WTC11 (cell line): Measurements from ENCODE around the gene SAE1. TPM values are rescaled to one million over a fixed set of nuclear protein-coding genes. Genes with fewer than 3 reads are reported as not detected.
A peak's percentile ranks its signal among the peaks of the same experiment; 100 is the strongest.

Experiments used
- ATAC-seq: fragments of 200-7000 bp; cut with Tn5 transposase; 2 replicates; pipeline ENCODE4 v1.10.0; 2021; ENCODE audit warnings: mild to moderate bottlenecking, moderate library complexity
- CTCF ChIA-PET: fragments of 300-600 bp; sonication (Branson Sonifier 250); formaldehyde crosslinking; loops from one replicate; lab custom pipeline; 2021; ENCODE audit warnings: antibody characterized with exemption; lab: Charles Lee
- POLR2A ChIA-PET: fragments of 350-600 bp; sonication (Branson Sonifier 250); formaldehyde crosslinking; loops from one replicate; lab custom pipeline; 2021; ENCODE audit warnings: antibody characterized with exemption; lab: Charles Lee
- DNase-seq: peaks from one replicate; pipeline ENCODE4 v3.0.0; 2021; ENCODE audit warnings: low spot score
- H3K27ac Mint-ChIP-seq: 2 replicates; pipeline ENCODE4 v1.8.0; 2021; ENCODE audit warnings: mixed read lengths
- H3K27me3 Mint-ChIP-seq: 2 replicates; pipeline ENCODE4 v1.8.0; 2021; ENCODE audit warnings: low read depth, mild to moderate bottlenecking, moderate library complexity, mixed read lengths
- H3K36me3 Mint-ChIP-seq: 2 replicates; pipeline ENCODE4 v1.8.0; 2021; ENCODE audit warnings: mixed read lengths
- H3K4me1 Mint-ChIP-seq: 2 replicates; pipeline ENCODE4 v1.8.0; 2022; ENCODE audit warnings: mixed read lengths
- H3K4me3 Mint-ChIP-seq: 2 replicates; pipeline ENCODE4 v1.8.0; 2021; ENCODE audit warnings: mild to moderate bottlenecking, moderate library complexity, mixed read lengths
- H3K9me3 Mint-ChIP-seq: 2 replicates; pipeline ENCODE4 v1.8.0; 2021; ENCODE audit warnings: mixed read lengths
- CREB1 ChIP-seq: sonication (generic); formaldehyde crosslinking; IDR thresholded peaks from 2 replicates; pipeline ENCODE4 v1.8.0; 2023; ENCODE audit warnings: mild to moderate bottlenecking, missing genetic modification reagents
- CREM ChIP-seq: sonication (generic); formaldehyde crosslinking; IDR thresholded peaks from 2 replicates; pipeline ENCODE4 v1.8.1; 2022; ENCODE audit warnings: mild to moderate bottlenecking, missing genetic modification reagents, moderate library complexity
- ESRRA ChIP-seq: sonication (generic); formaldehyde crosslinking; IDR thresholded peaks from 2 replicates; pipeline ENCODE4 v1.8.1; 2022; ENCODE audit warnings: mild to moderate bottlenecking, missing genetic modification reagents, borderline replicate concordance
- FOXK1 ChIP-seq: sonication (generic); formaldehyde crosslinking; IDR thresholded peaks from 2 replicates; pipeline ENCODE4 v1.8.0; 2022; ENCODE audit warnings: mild to moderate bottlenecking, moderate library complexity, missing genetic modification reagents
- FOXP1 ChIP-seq: sonication (generic); formaldehyde crosslinking; IDR thresholded peaks from 2 replicates; pipeline ENCODE4 v1.8.0; 2022; ENCODE audit warnings: missing genetic modification reagents, mild to moderate bottlenecking, moderate library complexity, borderline replicate concordance
- GTF2I ChIP-seq: fragments of 250-450 bp; sonication (Bioruptor Pico); conservative IDR thresholded peaks from 2 replicates; pipeline ENCODE4 v1.4.0; 2021; ENCODE audit warnings: mild to moderate bottlenecking
- HMGA2 ChIP-seq: fragments of 250-450 bp; sonication (Bioruptor Pico); IDR thresholded peaks from 2 replicates; pipeline ENCODE4 v1.4.0; 2021; ENCODE audit warnings: mild to moderate bottlenecking, moderate library complexity
- NFE2L1 ChIP-seq: sonication (generic); formaldehyde crosslinking; IDR thresholded peaks from 2 replicates; pipeline ENCODE4 v1.8.1; 2023; ENCODE audit warnings: missing genetic modification reagents
- NR3C1 ChIP-seq: sonication (generic); formaldehyde crosslinking; conservative IDR thresholded peaks from 2 replicates; pipeline ENCODE4 v1.8.1; 2023; ENCODE audit warnings: low read depth, mild to moderate bottlenecking, missing genetic modification reagents
- PRRX2 ChIP-seq: fragments of 250-450 bp; sonication (Bioruptor Pico); IDR thresholded peaks from 2 replicates; pipeline ENCODE4 v1.8.0; 2021; ENCODE audit warnings: mild to moderate bottlenecking
- SP1 ChIP-seq: sonication (generic); formaldehyde crosslinking; conservative IDR thresholded peaks from 2 replicates; pipeline ENCODE4 v1.8.1; 2022; ENCODE audit warnings: missing genetic modification reagents
- TCF7 ChIP-seq: sonication (generic); formaldehyde crosslinking; IDR thresholded peaks from 2 replicates; pipeline ENCODE4 v1.8.0; 2022; ENCODE audit warnings: mild to moderate bottlenecking, low read depth, missing genetic modification reagents, moderate library complexity
- ZBTB21 ChIP-seq: sonication (generic); formaldehyde crosslinking; IDR thresholded peaks from 2 replicates; pipeline ENCODE4 v1.8.1; 2023; ENCODE audit warnings: mild to moderate bottlenecking, missing genetic modification reagents, borderline replicate concordance
- total RNA-seq: library from RNA; stranded (reverse); gene quantifications from 3 replicates; pipeline ENCODE4 v1.2.3, GENCODE V29; 2021
- TF ChIP-seq, protein P1 (sequence below): sonication (generic); formaldehyde crosslinking; IDR thresholded peaks from 2 replicates; pipeline ENCODE4 v1.8.0; 2023; ENCODE audit warnings: missing genetic modification reagents
- TF ChIP-seq, protein P2 (sequence below): sonication (generic); formaldehyde crosslinking; IDR thresholded peaks from 2 replicates; pipeline ENCODE4 v1.8.1; 2022; ENCODE audit warnings: low read depth, mild to moderate bottlenecking, moderate library complexity, missing genetic modification reagents, borderline replicate concordance
- TF ChIP-seq, protein P3 (sequence below): sonication (generic); formaldehyde crosslinking; IDR thresholded peaks from 2 replicates; pipeline ENCODE4 v1.8.0; 2022; ENCODE audit warnings: mild to moderate bottlenecking, missing genetic modification reagents
- TF ChIP-seq, protein P4 (sequence below): sonication (generic); formaldehyde crosslinking; IDR thresholded peaks from 2 replicates; pipeline ENCODE4 v1.8.1; 2023; ENCODE audit warnings: mild to moderate bottlenecking, missing genetic modification reagents, moderate library complexity
- TF ChIP-seq, protein P5 (sequence below): sonication (generic); formaldehyde crosslinking; IDR thresholded peaks from 2 replicates; pipeline ENCODE4 v1.8.1; 2022; ENCODE audit warnings: low read depth, missing genetic modification reagents, borderline replicate concordance
- TF ChIP-seq, protein P6 (sequence below): sonication (generic); formaldehyde crosslinking; IDR thresholded peaks from 2 replicates; pipeline ENCODE4 v1.8.0; 2022; ENCODE audit warnings: missing genetic modification reagents
- TF ChIP-seq, protein P7 (sequence below): fragments of 250-450 bp; sonication (Bioruptor Pico); IDR thresholded peaks from 2 replicates; pipeline ENCODE4 v2.1.2; 2022; ENCODE audit warnings: mild to moderate bottlenecking, moderate library complexity
- TF ChIP-seq, protein P8 (sequence below): sonication (generic); formaldehyde crosslinking; IDR thresholded peaks from 2 replicates; pipeline ENCODE4 v1.8.0; 2022; ENCODE audit warnings: mild to moderate bottlenecking, missing genetic modification reagents
- TF ChIP-seq, protein P9 (sequence below): sonication (generic); formaldehyde crosslinking; IDR thresholded peaks from 2 replicates; pipeline ENCODE4 v1.8.1; 2023; ENCODE audit warnings: mild to moderate bottlenecking, missing genetic modification reagents, moderate library complexity

Gene SAE1
- total RNA-seq, 1 experiment from 2014 or later, result 224 TPM

DNA sequence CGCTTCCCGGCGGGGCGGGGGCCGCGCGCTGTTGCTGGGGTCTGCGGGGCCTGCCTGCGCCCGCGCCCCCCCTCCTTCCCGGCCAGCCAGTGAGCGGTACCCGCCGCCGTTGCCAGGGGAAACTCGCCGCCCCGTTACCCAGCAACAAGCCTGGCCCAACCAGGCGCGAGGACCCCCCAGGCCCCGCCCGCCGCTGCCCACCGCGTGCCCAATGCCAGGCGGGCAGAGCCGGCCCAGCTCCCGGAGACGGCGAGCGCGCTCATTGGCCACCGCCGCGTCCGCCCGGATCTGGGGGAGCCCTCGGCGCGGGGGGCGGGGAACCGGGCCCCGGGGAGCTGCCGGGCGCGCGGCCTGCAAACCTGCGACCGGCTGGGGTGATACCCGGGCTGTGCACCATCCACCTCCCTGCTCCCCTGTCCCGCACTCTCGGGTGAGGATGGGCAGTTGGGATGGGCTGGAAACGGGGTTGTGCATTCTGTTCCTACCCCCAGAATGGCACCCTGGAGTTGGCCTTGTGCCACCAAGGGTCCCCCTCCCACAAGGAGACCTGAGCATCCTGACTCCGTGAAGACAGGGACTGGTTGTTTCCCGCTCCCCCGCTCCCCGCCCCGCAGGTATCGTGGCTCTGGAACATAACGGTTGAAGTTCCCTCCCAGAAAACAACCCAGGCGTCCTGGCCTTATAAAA lies 109.1 kb downstream of the SAE1 start:
- Mint-ChIP-seq H3K4me1 (peaks cover 20% of the 10 kb centered on the region), H3K9me3 (no peaks in the 10 kb centered on the region), H3K27me3 (peaks cover 31% of the 10 kb centered on the region), H3K4me3 (peak overlapping the region; percentile 58), H3K36me3 (no peaks in the 10 kb centered on the region), H3K27ac (no peak overlapping the region)
- ChIA-PET CTCF (interaction anchor here (0.8 to 3.4 kb wide), 4 partner anchors 13 to 227 kb away, joined by 3 to 27 read pairs (median 4); no protein-coding TSS in a partner anchor), POLR2A (interaction anchor here (1.3 to 1.9 kb wide), 4 partner anchors 12 to 126 kb away, joined by 4 to 13 read pairs (median 8); partner anchors contain the start of gene ZC3H4)
- DNase-seq (peak; percentile 83), ATAC-seq (peak; percentile 4; the same call in 1 of the 2 replicates)
- TF ChIP-seq FOXK1 (CRISPR knock-in tag) (peak; percentile 28; the same call in 1 of the 2 replicates), GTF2I (CRISPR knock-in tag) (no peak), NFE2L1 (CRISPR knock-in tag) (peak; percentile 20; the same call in 1 of the 2 replicates), HMGA2 (CRISPR knock-in tag) (no peak), FOXP1 (CRISPR knock-in tag) (peak; percentile 69; the same call in 1 of the 2 replicates), ESRRA (no peak), CREM (no peak), PRRX2 (CRISPR knock-in tag) (no peak), ZBTB21 (peak; percentile 60; the same call in 1 of the 2 replicates), TCF7 (CRISPR knock-in tag) (peak; percentile 31; the same call in 1 of the 2 replicates), SP1 (CRISPR knock-in tag) (peak; percentile 59; the same call in 1 of the 2 replicates), CREB1 (CRISPR knock-in tag) (no peak), NR3C1 (CRISPR knock-in tag) (no peak)
- TF ChIP-seq, protein P1, sequence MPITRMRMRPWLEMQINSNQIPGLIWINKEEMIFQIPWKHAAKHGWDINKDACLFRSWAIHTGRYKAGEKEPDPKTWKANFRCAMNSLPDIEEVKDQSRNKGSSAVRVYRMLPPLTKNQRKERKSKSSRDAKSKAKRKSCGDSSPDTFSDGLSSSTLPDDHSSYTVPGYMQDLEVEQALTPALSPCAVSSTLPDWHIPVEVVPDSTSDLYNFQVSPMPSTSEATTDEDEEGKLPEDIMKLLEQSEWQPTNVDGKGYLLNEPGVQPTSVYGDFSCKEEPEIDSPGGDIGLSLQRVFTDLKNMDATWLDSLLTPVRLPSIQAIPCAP, result no peak
- TF ChIP-seq, protein P2, sequence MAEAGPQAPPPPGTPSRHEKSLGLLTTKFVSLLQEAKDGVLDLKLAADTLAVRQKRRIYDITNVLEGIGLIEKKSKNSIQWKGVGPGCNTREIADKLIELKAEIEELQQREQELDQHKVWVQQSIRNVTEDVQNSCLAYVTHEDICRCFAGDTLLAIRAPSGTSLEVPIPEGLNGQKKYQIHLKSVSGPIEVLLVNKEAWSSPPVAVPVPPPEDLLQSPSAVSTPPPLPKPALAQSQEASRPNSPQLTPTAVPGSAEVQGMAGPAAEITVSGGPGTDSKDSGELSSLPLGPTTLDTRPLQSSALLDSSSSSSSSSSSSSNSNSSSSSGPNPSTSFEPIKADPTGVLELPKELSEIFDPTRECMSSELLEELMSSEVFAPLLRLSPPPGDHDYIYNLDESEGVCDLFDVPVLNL (CRISPR knock-in tag), result 0 out of 2 replicates have a peak, but pooled peaks have one; percentile 44
- TF ChIP-seq, protein P3, sequence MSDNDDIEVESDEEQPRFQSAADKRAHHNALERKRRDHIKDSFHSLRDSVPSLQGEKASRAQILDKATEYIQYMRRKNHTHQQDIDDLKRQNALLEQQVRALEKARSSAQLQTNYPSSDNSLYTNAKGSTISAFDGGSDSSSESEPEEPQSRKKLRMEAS (CRISPR knock-in tag), result no peak; the same call in 1 of the 2 replicates
- TF ChIP-seq, protein P4, sequence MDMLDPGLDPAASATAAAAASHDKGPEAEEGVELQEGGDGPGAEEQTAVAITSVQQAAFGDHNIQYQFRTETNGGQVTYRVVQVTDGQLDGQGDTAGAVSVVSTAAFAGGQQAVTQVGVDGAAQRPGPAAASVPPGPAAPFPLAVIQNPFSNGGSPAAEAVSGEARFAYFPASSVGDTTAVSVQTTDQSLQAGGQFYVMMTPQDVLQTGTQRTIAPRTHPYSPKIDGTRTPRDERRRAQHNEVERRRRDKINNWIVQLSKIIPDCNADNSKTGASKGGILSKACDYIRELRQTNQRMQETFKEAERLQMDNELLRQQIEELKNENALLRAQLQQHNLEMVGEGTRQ, result 0 out of 2 replicates have a peak, but pooled peaks have one; percentile 30
- TF ChIP-seq, protein P5, sequence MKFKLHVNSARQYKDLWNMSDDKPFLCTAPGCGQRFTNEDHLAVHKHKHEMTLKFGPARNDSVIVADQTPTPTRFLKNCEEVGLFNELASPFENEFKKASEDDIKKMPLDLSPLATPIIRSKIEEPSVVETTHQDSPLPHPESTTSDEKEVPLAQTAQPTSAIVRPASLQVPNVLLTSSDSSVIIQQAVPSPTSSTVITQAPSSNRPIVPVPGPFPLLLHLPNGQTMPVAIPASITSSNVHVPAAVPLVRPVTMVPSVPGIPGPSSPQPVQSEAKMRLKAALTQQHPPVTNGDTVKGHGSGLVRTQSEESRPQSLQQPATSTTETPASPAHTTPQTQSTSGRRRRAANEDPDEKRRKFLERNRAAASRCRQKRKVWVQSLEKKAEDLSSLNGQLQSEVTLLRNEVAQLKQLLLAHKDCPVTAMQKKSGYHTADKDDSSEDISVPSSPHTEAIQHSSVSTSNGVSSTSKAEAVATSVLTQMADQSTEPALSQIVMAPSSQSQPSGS (CRISPR knock-in tag), result no peak
- TF ChIP-seq, protein P6, sequence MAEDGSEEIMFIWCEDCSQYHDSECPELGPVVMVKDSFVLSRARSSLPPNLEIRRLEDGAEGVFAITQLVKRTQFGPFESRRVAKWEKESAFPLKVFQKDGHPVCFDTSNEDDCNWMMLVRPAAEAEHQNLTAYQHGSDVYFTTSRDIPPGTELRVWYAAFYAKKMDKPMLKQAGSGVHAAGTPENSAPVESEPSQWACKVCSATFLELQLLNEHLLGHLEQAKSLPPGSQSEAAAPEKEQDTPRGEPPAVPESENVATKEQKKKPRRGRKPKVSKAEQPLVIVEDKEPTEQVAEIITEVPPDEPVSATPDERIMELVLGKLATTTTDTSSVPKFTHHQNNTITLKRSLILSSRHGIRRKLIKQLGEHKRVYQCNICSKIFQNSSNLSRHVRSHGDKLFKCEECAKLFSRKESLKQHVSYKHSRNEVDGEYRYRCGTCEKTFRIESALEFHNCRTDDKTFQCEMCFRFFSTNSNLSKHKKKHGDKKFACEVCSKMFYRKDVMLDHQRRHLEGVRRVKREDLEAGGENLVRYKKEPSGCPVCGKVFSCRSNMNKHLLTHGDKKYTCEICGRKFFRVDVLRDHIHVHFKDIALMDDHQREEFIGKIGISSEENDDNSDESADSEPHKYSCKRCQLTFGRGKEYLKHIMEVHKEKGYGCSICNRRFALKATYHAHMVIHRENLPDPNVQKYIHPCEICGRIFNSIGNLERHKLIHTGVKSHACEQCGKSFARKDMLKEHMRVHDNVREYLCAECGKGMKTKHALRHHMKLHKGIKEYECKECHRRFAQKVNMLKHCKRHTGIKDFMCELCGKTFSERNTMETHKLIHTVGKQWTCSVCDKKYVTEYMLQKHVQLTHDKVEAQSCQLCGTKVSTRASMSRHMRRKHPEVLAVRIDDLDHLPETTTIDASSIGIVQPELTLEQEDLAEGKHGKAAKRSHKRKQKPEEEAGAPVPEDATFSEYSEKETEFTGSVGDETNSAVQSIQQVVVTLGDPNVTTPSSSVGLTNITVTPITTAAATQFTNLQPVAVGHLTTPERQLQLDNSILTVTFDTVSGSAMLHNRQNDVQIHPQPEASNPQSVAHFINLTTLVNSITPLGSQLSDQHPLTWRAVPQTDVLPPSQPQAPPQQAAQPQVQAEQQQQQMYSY (CRISPR knock-in tag), result no peak
- TF ChIP-seq, protein P7, sequence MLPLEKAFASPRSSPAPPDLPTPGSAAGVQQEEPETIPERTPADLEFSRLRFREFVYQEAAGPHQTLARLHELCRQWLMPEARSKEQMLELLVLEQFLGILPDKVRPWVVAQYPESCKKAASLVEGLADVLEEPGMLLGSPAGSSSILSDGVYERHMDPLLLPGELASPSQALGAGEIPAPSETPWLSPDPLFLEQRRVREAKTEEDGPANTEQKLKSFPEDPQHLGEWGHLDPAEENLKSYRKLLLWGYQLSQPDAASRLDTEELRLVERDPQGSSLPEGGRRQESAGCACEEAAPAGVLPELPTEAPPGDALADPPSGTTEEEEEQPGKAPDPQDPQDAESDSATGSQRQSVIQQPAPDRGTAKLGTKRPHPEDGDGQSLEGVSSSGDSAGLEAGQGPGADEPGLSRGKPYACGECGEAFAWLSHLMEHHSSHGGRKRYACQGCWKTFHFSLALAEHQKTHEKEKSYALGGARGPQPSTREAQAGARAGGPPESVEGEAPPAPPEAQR (CRISPR knock-in tag), result no peak
- TF ChIP-seq, protein P8, sequence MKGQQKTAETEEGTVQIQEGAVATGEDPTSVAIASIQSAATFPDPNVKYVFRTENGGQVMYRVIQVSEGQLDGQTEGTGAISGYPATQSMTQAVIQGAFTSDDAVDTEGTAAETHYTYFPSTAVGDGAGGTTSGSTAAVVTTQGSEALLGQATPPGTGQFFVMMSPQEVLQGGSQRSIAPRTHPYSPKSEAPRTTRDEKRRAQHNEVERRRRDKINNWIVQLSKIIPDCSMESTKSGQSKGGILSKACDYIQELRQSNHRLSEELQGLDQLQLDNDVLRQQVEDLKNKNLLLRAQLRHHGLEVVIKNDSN (CRISPR knock-in tag), result no peak
- TF ChIP-seq, protein P9, sequence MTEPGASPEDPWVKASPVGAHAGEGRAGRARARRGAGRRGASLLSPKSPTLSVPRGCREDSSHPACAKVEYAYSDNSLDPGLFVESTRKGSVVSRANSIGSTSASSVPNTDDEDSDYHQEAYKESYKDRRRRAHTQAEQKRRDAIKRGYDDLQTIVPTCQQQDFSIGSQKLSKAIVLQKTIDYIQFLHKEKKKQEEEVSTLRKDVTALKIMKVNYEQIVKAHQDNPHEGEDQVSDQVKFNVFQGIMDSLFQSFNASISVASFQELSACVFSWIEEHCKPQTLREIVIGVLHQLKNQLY (CRISPR knock-in tag), result no peak
